H1 (cell line): ENCODE results near the gene DBX1. TPM values are rescaled to one million over a fixed set of nuclear protein-coding genes. Genes with fewer than 3 reads are reported as not detected.

Experiments
- CTCF ChIA-PET: fragments of 300-600 bp; sonication (Branson Sonifier 250); formaldehyde crosslinking; loops from one replicate; lab custom pipeline; 2021; ENCODE audit not compliant: partially characterized antibody; lab: Charles Lee
- POLR2A ChIA-PET: fragments of 300-600 bp; sonication (Branson Sonifier 250); formaldehyde crosslinking; loops from one replicate; lab custom pipeline; 2021; ENCODE audit warnings: inconsistent platforms; ENCODE audit not compliant: partially characterized antibody; lab: Charles Lee
- DNase-seq, 2 experiments: peaks; one replicate each; pipeline versions ENCODE4 v3.0.0 to v3.0.0-alpha.2; 2010 to 2022; ENCODE audit warnings: low spot score in 2 of 2, low read depth in 1 of 2, mixed read lengths in 1 of 2
- FAIRE-seq: peaks from 2 replicates; lab custom pipeline; 2011; peaks lifted over from hg19 to GRCh38; lab: Jason Lieb, UNC
- H2AFZ ChIP-seq: 2 replicates; pipeline ENCODE4 v1.8.1; 2012; ENCODE audit warnings: low read length, inconsistent platforms
- H2AK5ac ChIP-seq: 2 replicates; pipeline ENCODE4 v1.6.1; 2013; ENCODE audit warnings: low read depth, low read length
- H2BK120ac ChIP-seq: replicated peaks from 2 replicates; pipeline ENCODE3; 2013; ENCODE audit warnings: low read depth, low read length, inconsistent platforms
- H2BK12ac ChIP-seq: 2 replicates; pipeline ENCODE4 v1.6.1; 2013; ENCODE audit warnings: low read depth, low read length
- H2BK15ac ChIP-seq: 2 replicates; pipeline ENCODE4 v1.6.1; 2013; ENCODE audit warnings: low read length
- H2BK20ac ChIP-seq: 2 replicates; pipeline ENCODE4 v1.6.1; 2013; ENCODE audit warnings: low read length
- H2BK5ac ChIP-seq: 2 replicates; pipeline ENCODE4 v1.6.1; 2013; ENCODE audit warnings: low read depth, low read length
- H3K14ac ChIP-seq: 2 replicates; pipeline ENCODE4 v1.6.1; 2013; ENCODE audit warnings: inconsistent platforms; ENCODE audit not compliant: insufficient read length
- H3K18ac ChIP-seq: 2 replicates; pipeline ENCODE4 v1.6.1; 2013; ENCODE audit warnings: low read length; ENCODE audit errors: extremely low read depth
- H3K23ac ChIP-seq: 2 replicates; pipeline ENCODE4 v1.6.1; 2013; ENCODE audit warnings: inconsistent platforms; ENCODE audit not compliant: insufficient read length
- H3K23me2 ChIP-seq: 2 replicates; pipeline ENCODE4 v1.6.1; 2013; ENCODE audit warnings: low read depth, low read length
- H3K27ac ChIP-seq: 2 replicates; pipeline ENCODE4 v1.6.1; 2011; ENCODE audit warnings: low read depth, low read length, inconsistent platforms
- H3K27me3 ChIP-seq, 4 experiments: replicated peaks in 1 of 4; 1 replicate in 1 of 4; 2 replicates in 3 of 4; pipeline versions ENCODE4 v1.6.1 to v1.8.1; 2011 to 2013; ENCODE audit warnings: low read length in 3 of 4, mild to moderate bottlenecking in 3 of 4, inconsistent platforms in 2 of 4, mixed read lengths in 2 of 4, moderate library complexity in 1 of 4; ENCODE audit not compliant: control insufficient read depth in 3 of 4, insufficient read depth in 3 of 4; ENCODE audit errors: extremely low read depth in 1 of 4
- H3K36me3 ChIP-seq, 4 experiments: 2 replicates each; pipeline versions ENCODE4 v1.6.1 to v1.8.1; 2011 to 2013; ENCODE audit warnings: mild to moderate bottlenecking in 4 of 4, low read length in 3 of 4, moderate library complexity in 2 of 4, control low read depth in 1 of 4, inconsistent platforms in 1 of 4; ENCODE audit not compliant: insufficient read depth in 4 of 4, control insufficient read depth in 2 of 4
- H3K4ac ChIP-seq: replicated peaks from 2 replicates; pipeline ENCODE3; 2013; ENCODE audit warnings: low read length, low read depth, mixed read lengths, inconsistent platforms; ENCODE audit not compliant: insufficient read length
- H3K4me1 ChIP-seq, 4 experiments: replicated peaks in 1 of 4; 1 replicate in 1 of 4; 2 replicates in 3 of 4; pipeline versions ENCODE4 v1.6.1 to v1.8.1; 2011 to 2013; ENCODE audit warnings: low read length in 3 of 4, inconsistent platforms in 2 of 4, mixed read lengths in 1 of 4; ENCODE audit not compliant: insufficient read depth in 4 of 4, control insufficient read depth in 3 of 4
- H3K4me2 ChIP-seq, 2 experiments: 2 replicates each; pipeline versions ENCODE4 v1.6.1 to v1.8.1; 2011 to 2013; ENCODE audit warnings: low read depth in 2 of 2, low read length in 2 of 2, control low read depth in 1 of 2, inconsistent platforms in 1 of 2, mild to moderate bottlenecking in 1 of 2; ENCODE audit not compliant: insufficient read depth in 1 of 2
- H3K4me3 ChIP-seq, 4 experiments: fragments of 200-600, 300-600 bp in 1 of 4; sonication (generic), shearing (Covaris generic), sonication (Bioruptor Twin) in 1 of 4; 2 replicates each; pipeline versions ENCODE4 v1.5.1 to v1.8.1; 2011 to 2016; ENCODE audit warnings: low read length in 4 of 4, low read depth in 3 of 4, control low read depth in 2 of 4, inconsistent platforms in 2 of 4, mild to moderate bottlenecking in 2 of 4, mixed read lengths in 1 of 4, moderate library complexity in 1 of 4; ENCODE audit not compliant: insufficient read depth in 2 of 4; ENCODE audit errors: extremely low read depth in 1 of 4
- H3K56ac ChIP-seq: replicated peaks from 2 replicates; pipeline ENCODE3; 2013; ENCODE audit warnings: low read depth, mild to moderate bottlenecking, mixed read lengths, low read length, inconsistent platforms; ENCODE audit not compliant: insufficient read length
- H3K79me1 ChIP-seq: 2 replicates; pipeline ENCODE4 v1.6.1; 2013; ENCODE audit warnings: low read depth, low read length, control low read depth
- H3K79me2 ChIP-seq, 2 experiments: 2 replicates each; pipeline versions ENCODE4 v1.6.1 to v1.8.1; 2012 to 2013; ENCODE audit warnings: low read length in 2 of 2, mild to moderate bottlenecking in 2 of 2, inconsistent platforms in 1 of 2; ENCODE audit not compliant: insufficient read depth in 2 of 2, control insufficient read depth in 1 of 2
- H3K9ac ChIP-seq, 4 experiments: replicated peaks in 1 of 4; 1 replicate in 1 of 4; 2 replicates in 3 of 4; pipeline versions ENCODE4 v1.6.1 to v1.8.1; 2011 to 2013; ENCODE audit warnings: low read depth in 3 of 4, low read length in 3 of 4, control low read depth in 2 of 4, mild to moderate bottlenecking in 2 of 4, moderate library complexity in 2 of 4, inconsistent platforms in 1 of 4; ENCODE audit errors: extremely low read depth in 1 of 4
- H3K9me3 ChIP-seq, 2 experiments: 2 replicates each; pipeline versions ENCODE4 v1.6.1 to v1.8.1; 2012 to 2013; ENCODE audit warnings: mild to moderate bottlenecking in 2 of 2, moderate library complexity in 2 of 2, control low read depth in 1 of 2, inconsistent platforms in 1 of 2, low read depth in 1 of 2, low read length in 1 of 2, mixed read lengths in 1 of 2; ENCODE audit not compliant: insufficient read depth in 2 of 2
- H4K20me1 ChIP-seq, 2 experiments: replicated peaks in 1 of 2; 2 replicates each; pipeline versions ENCODE3 to v1.8.1; 2011 to 2013; ENCODE audit warnings: inconsistent platforms in 2 of 2, low read length in 2 of 2, mild to moderate bottlenecking in 1 of 2; ENCODE audit not compliant: insufficient read depth in 2 of 2, control insufficient read depth in 1 of 2
- H4K5ac ChIP-seq: 2 replicates; pipeline ENCODE4 v1.6.1; 2013; ENCODE audit warnings: low read length, low read depth, mixed read lengths, inconsistent platforms; ENCODE audit not compliant: insufficient read length
- H4K8ac ChIP-seq: 2 replicates; pipeline ENCODE4 v1.8.0; 2013; ENCODE audit warnings: mild to moderate bottlenecking, moderate library complexity, low read length, inconsistent platforms; ENCODE audit not compliant: insufficient read depth; ENCODE audit errors: extremely low read depth
- H4K91ac ChIP-seq: replicated peaks from 2 replicates; pipeline ENCODE3; 2013; ENCODE audit warnings: low read length, mixed read lengths, inconsistent platforms; ENCODE audit not compliant: insufficient read length
- EZH2 ChIP-seq: fragments of 200-600 bp; sonication (generic); IDR thresholded peaks from 2 replicates; pipeline ENCODE4 v1.7.1; 2012; ENCODE audit warnings: low read depth, mild to moderate bottlenecking, moderate library complexity, low read length, inconsistent platforms; ENCODE audit not compliant: severe bottlenecking
- SIN3A ChIP-seq, 2 experiments: IDR thresholded peaks in 1 of 2; conservative IDR thresholded peaks in 1 of 2; 2 replicates each; pipeline ENCODE4 v1.6.1; 2011 to 2012; ENCODE audit warnings: low read length in 2 of 2, improper control_type of control experiment in 1 of 2, low read depth in 1 of 2, mild to moderate bottlenecking in 1 of 2
- SP1 ChIP-seq: IDR thresholded peaks from 2 replicates; pipeline ENCODE4 v1.6.1; 2011; ENCODE audit warnings: low read depth, low read length
- SUZ12 ChIP-seq: fragments of 200-600 bp; sonication (generic); IDR thresholded peaks from 2 replicates; pipeline ENCODE4 v1.6.1; 2012; ENCODE audit warnings: mild to moderate bottlenecking, inconsistent platforms, low read length, moderate library complexity, mixed read lengths
- WGBS, 2 experiments: shearing (Covaris generic) in 1 of 2; methylation state at CpG; one replicate each; pipeline versions ENCODE4 v1.1.6 to v1.1.7; 2013 to 2015; ENCODE audit warnings: low lambda C conversion rate in 2 of 2, mixed read lengths in 2 of 2, inconsistent platforms in 1 of 2, low coverage in 1 of 2, missing lambda C conversion rate in 1 of 2; ENCODE audit not compliant: insufficient replicate concordance in 2 of 2, insufficient coverage in 1 of 2, insufficient read length in 1 of 2; ENCODE audit errors: extremely low coverage in 1 of 2, missing lambda C conversion rate in 1 of 2; 5-methylcytosine and 5-hydroxymethylcytosine counted together
- polyA plus RNA-seq, 7 experiments: library from polyadenylated mRNA; depleted of rRNA in 3 of 7; stranded (reverse) in 5 of 7; unstranded in 2 of 7; fragments of >200 nt in 5 of 7; fragments of 200-250 nt in 2 of 7; gene quantifications; 1 replicate in 5 of 7; 2 replicates in 1 of 7; 4 replicates in 1 of 7; pipeline versions ENCODE4 v1.2.1 to v1.2.3, GENCODE V29; 2011 to 2013; ENCODE audit warnings: missing spikeins in 2 of 7, mixed read lengths in 2 of 7
- total RNA-seq: library from RNA; stranded (reverse); fragmentation: NEBNext Ultra II Directional; extraction: Animal tissue kit (Norgen Biotek cat#: 25700); gene quantifications from 2 replicates; pipeline ENCODE4 v1.2.1, GENCODE V29; 2021

The DBX1 gene
- total and polyA plus RNA-seq, 2 of the 8 experiments (the other 6 are each of a cell fraction or from before 2014, with no cell fraction given) = not detected

GRCh38 chr11:20155683-20156279 lies 4.5 kb downstream of the DBX1 start:
- Histone ChIP-seq H3K27ac (no peak overlapping the region), H2BK15ac (no peak overlapping the region), H2BK120ac (no peak overlapping the region), H3K4ac (peak overlapping the region; percentile 63), H3K27me3 (peaks cover 36 to 63% (median 60%) of the 10 kb centered on the region in 4 experiments), H3K23me2 (peaks cover 16% of the 10 kb centered on the region; the same call in 1 of the 2 replicates), H3K4me1 (peaks cover 5 to 36% (median 20%) of the 10 kb centered on the region in 4 experiments), H4K8ac (no peak overlapping the region; the same call in 1 of the 2 replicates), H3K4me3 (peak overlapping the region; percentile 50 to 76 (median 57)), H4K5ac (no peak overlapping the region), H3K4me2 (peak overlapping the region; percentile 78 to 89), H2BK12ac (no peak overlapping the region), H3K23ac (no peak overlapping the region), H3K9me3 (no peaks in the 10 kb centered on the region), H4K91ac (no peak overlapping the region), H2AK5ac (no peak overlapping the region), H2BK5ac (no peak overlapping the region), H3K36me3 (no peaks in the 10 kb centered on the region), H3K79me1 (no peaks in the 10 kb centered on the region), H2AFZ (no peak overlapping the region; the same call in 1 of the 2 replicates), H4K20me1 (peaks cover 6 to 11% of the 10 kb centered on the region in 2 experiments), H3K56ac (no peak overlapping the region), H3K14ac (no peak overlapping the region), H2BK20ac (no peak overlapping the region), H3K18ac (peak overlapping the region; percentile 38; the same call in 1 of the 2 replicates), H3K79me2 (no peaks in the 10 kb centered on the region), H3K9ac (no peak overlapping the region; a peak in 2 of 7 replicates)
- POLR2A ChIA-PET = interaction anchor here (0.6 to 1.0 kb wide), 2 partner anchors 28 to 114 kb away, joined by 3 to 4 read pairs; no protein-coding TSS in a partner anchor
- TF ChIP-seq SUZ12 (peak; percentile 71), EZH2 (peak; percentile 45), SP1 (no peak), SIN3A (conservative IDR thresholded peaks at IDR 0.05 in 1 of 2, IDR thresholded peaks at IDR 0.05 in 1 of 2; ENCODE audit: low read depth in 1 of 2, low read length in 2 of 2) (0 out of 4 replicates have a peak, but pooled peaks of 1 of the 2 experiments have one; percentile 2)
- WGBS, 2 experiments = 6% methylated on average over 19 of the region's 19 CpGs; no CpG with 5 or more reads in 1 of the 2 experiments
- FAIRE-seq (no peak), DNase-seq (no peak)
- CTCF ChIA-PET = interaction anchor here (0.6 to 3.5 kb wide), 12 partner anchors 8 to 478 kb away, joined by 3 to 33 read pairs (median 4); no protein-coding TSS in a partner anchor
